EH (cell line): Measurements from ENCODE around the gene SDC1.

Experiments
- DNase-seq: peaks from one replicate; pipeline ENCODE4 v3.0.0-alpha.2; 2015; ENCODE audit warnings: low read depth

The SDC1 gene

GRCh38 chr2:20169796-20170703 is 54.9 kb downstream of the SDC1 start:
- no peak for DNase-seq

- DNase-seq = no peak
These were observed 55.9 kb downstream of the SDC1 start for GRCh38 chr2:20168727-20169696.

GRCh38 chr2:20168048-20168726 is 56.7 kb downstream of the SDC1 start:
- DNase-seq = peak; percentile 20

- DNase-seq = peak; percentile 66
These were observed 57.6 kb downstream of the SDC1 start for GRCh38 chr2:20167356-20167755.

GRCh38 chr2:20165677-20166509 is 59.0 kb downstream of the SDC1 start:
- DNase-seq = no peak

- DNase-seq = peak; percentile 27
These were observed 60.0 kb downstream of the SDC1 start for GRCh38 chr2:20164734-20165478.

GRCh38 chr2:20164061-20164733 is 60.7 kb downstream of the SDC1 start:
- DNase-seq = peak; percentile 21

GRCh38 chr2:20159411-20160070 is 65.4 kb downstream of the SDC1 start:
- peak; percentile 52 for DNase-seq

- peak; percentile 60 for DNase-seq
These were observed 67.6 kb downstream of the SDC1 start for GRCh38 chr2:20157193-20157891.

GRCh38 chr2:20156836-20157192 is 68.1 kb downstream of the SDC1 start:
- DNase-seq = no peak

GRCh38 chr2:20156076-20156759 is 68.7 kb downstream of the SDC1 start:
- DNase-seq = no peak

- DNase-seq = no peak
These were observed 71.6 kb downstream of the SDC1 start for GRCh38 chr2:20153131-20153851.

GRCh38 chr2:20150806-20151571 is 73.9 kb downstream of the SDC1 start:
- DNase-seq = no peak
